ENCODE results near the gene KNOP1.
"Not testable (repeated sequence)": the region's sequence is repeated elsewhere in the genome, so short reads cannot be mapped to it uniquely, and the experiment has no call there.

KNOP1 gene

DNA sequence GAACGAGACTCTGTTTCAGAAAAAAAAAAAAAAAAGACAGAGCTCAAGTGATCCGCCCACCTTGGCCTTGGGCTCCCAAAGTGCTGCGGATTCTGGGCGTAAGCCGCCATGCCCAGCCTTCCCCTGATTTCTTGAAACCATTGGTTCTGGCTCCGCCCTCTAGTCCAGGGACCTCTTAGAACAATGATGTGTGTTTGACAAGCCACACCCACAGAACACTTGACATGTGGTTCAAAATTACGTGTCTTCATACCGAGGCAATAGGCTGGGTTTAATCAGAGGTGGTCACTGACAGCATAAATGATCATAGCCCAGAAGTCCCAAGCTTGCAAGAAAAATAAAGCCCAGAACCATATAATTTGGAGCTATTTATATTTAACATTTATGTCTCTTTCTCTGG is 23.0 kb downstream of the KNOP1 start:
- FAIRE-seq (no peak), DNase-seq (ENCODE audit: insufficient read length, low spot score) (no peak)
- TF ChIP-seq POLR2A (IDR thresholded peaks at IDR 0.05; ENCODE audit: low read depth, low read length), result no peak

DNA sequence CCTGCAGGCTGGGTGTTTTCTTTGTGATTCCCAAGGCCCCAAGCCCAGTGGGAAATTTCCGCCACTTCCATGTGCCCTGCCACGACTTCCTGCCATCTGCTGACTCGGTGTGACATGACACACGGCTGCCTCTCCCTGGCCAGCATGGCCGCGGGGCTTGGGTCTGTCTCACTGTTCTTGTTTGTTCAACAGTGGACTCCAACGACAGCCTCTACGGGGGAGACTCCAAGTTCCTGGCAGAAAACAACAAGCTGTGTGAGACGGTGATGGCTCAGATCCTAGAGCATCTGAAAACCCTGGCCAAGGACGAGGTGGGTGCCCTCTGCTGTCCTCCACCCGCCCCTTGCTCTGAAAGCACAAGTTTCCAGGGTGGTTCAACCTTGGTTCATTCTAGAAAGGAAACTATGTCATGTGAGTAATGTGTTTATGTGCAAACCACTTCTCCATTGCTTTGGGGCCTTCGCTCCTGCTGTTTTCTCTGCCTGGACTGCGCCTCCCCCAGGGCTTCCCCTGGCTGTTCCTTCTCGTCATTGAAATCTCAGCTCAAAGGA is 26.8 kb downstream of the KNOP1 start:
- no peak for DNase-seq (ENCODE audit: insufficient read length, low spot score)
- no peak for TF ChIP-seq POLR2A (IDR thresholded peaks at IDR 0.05; ENCODE audit: low read depth, low read length)

GRCh38 chr16:19690196-19690595 is 27.8 kb downstream of the KNOP1 start:
- no peak for TF ChIP-seq POLR2A (IDR thresholded peaks at IDR 0.05; ENCODE audit: low read depth, low read length)
- FAIRE-seq (no peak), DNase-seq (ENCODE audit: insufficient read length, low spot score) (no peak)

More for the DNA sequence above, 26.8 kb downstream of the KNOP1 start:
- FAIRE-seq, result no peak

- FAIRE-seq, result no peak
- TF ChIP-seq POLR2A (IDR thresholded peaks at IDR 0.05; ENCODE audit: low read depth, low read length), result no peak
- no peak for DNase-seq (ENCODE audit: insufficient read length, low spot score)
Measured at GRCh38 chr16:19689342-19689741, 28.7 kb downstream of the KNOP1 start.

- no peak for DNase-seq (ENCODE audit: insufficient read length, low spot score)
- TF ChIP-seq POLR2A (IDR thresholded peaks at IDR 0.05; ENCODE audit: low read depth, low read length), result no peak
- no peak for FAIRE-seq
Measured at GRCh38 chr16:19688396-19689024, 29.5 kb downstream of the KNOP1 start.

- no peak for DNase-seq (ENCODE audit: insufficient read length, low spot score)
- TF ChIP-seq POLR2A (IDR thresholded peaks at IDR 0.05; ENCODE audit: low read depth, low read length), result no peak
- no peak for FAIRE-seq
Measured at GRCh38 chr16:19687279-19687678, 30.7 kb downstream of the KNOP1 start.

DNA sequence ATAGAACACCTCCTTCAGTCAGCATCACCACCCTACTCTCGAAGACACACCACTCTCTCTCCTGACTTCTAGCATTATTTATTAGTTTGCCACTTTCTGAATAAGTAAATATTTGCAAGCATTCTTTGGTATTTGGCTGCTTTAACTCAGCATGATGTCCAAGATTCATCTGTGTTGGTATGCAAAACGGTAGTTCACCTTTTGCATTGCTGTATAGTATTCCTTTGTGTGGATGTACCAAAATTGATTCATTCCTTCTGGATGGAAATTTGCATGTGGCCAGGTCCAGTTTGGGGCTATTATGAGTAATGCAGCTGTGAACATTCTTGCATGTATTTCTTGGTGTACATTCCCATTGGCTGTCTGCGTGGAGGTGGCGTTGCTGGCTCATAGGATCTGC is 32.9 kb downstream of the KNOP1 start:
- FAIRE-seq (no peak), DNase-seq (ENCODE audit: insufficient read length, low spot score) (no peak)
- no peak for TF ChIP-seq POLR2A (IDR thresholded peaks at IDR 0.05; ENCODE audit: low read depth, low read length)

DNA sequence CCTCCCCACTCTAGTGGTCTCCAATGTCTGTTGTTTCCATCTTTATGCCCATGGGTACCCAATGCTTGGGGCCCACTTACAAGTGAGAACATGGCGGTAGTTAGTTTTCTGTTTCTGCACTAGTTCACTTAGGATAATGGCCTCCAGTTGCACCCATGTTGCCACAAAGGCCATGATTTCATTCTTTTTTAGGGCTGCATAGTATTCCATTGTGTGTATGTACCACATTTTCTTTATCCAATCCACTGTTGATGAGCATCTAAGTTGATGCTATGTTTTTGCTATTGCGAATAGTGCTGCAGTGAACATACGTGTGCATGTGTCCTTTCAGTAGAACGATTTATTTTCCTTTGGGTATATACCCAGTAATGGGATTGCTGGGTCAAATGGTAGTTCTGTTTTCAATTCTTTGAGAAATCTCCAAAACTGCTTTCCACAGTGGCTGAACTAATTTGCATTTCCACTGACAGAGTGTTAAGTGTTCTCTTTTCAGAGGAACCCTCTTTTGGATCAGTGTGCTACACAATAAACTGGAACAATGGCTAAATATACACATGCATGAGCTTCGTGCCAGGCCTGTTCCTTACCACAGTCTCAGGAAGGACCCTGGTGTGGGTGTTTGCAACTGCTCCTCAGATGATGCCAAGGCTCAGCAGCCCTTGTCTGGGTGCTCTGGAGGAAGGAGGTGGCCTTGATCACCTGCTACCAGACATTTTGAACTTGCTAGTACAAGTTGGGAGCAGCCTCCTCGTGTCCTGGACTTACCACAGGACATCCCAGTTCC is 34.4 kb downstream of the KNOP1 start:
- no peak for TF ChIP-seq POLR2A (IDR thresholded peaks at IDR 0.05; ENCODE audit: low read depth, low read length)
- DNase-seq (ENCODE audit: insufficient read length, low spot score) (no peak), FAIRE-seq (no peak)

GRCh38 chr16:19681637-19682036 is 36.4 kb downstream of the KNOP1 start:
- FAIRE-seq (no peak), DNase-seq (ENCODE audit: insufficient read length, low spot score) (no peak)
- TF ChIP-seq POLR2A (IDR thresholded peaks at IDR 0.05; ENCODE audit: low read depth, low read length), result no peak

DNA sequence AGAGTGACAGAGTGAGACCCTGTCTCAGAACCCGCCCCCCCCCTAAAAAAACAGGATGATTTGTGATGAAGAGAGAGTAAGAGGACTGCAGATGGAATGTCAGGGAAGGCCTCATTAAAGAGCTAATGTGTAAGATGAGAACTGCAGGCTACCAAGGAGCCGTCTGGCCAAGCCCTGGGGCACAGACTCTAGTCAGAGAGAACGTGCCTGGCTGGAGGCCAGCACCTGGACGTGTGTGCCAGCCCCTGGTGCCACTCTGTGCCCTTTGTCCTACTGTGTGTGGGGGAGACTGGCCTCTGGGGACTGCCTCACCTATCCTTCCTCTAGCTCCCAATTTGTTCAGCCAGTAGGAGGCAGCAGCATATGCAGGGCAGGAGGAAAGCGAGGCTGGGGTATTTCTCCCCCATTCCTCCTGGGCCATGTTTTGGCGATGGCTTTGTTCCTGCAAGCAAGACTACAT is 37.1 kb downstream of the KNOP1 start:
- DNase-seq (ENCODE audit: insufficient read length, low spot score), result no peak
- no peak for TF ChIP-seq POLR2A (IDR thresholded peaks at IDR 0.05; ENCODE audit: low read depth, low read length)
- FAIRE-seq, result no peak

DNA sequence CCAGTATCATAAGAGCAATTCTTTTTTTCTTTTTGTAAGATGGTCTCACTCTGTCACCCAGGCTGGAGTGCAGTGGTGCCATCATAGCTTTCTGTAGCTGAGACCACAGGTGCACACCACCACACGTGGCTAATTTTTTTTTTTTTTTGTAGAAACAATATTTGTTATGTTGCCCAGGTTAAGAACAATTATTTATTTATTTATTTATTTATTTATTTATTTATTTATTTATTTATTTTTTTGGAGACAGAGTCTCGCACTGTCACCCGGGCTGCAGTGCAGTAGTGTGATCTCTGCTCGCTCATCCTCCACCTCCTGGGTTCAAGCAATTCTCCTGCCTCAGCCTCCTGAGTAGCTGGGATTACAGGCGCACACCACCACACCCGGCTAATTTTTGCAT is 38.7 kb downstream of the KNOP1 start:
- not testable (repeated sequence) for FAIRE-seq; DNase-seq (ENCODE audit: insufficient read length, low spot score)

- DNase-seq (ENCODE audit: insufficient read length, low spot score), result no peak
- no peak for FAIRE-seq
- no peak for TF ChIP-seq POLR2A (IDR thresholded peaks at IDR 0.05; ENCODE audit: low read depth, low read length)
Measured at GRCh38 chr16:19678804-19679203, 39.2 kb downstream of the KNOP1 start.

- no peak for TF ChIP-seq POLR2A (IDR thresholded peaks at IDR 0.05; ENCODE audit: low read depth, low read length)
- DNase-seq (ENCODE audit: insufficient read length, low spot score), result no peak
- FAIRE-seq, result no peak
Measured at GRCh38 chr16:19677402-19677801, 40.6 kb downstream of the KNOP1 start.

DNA sequence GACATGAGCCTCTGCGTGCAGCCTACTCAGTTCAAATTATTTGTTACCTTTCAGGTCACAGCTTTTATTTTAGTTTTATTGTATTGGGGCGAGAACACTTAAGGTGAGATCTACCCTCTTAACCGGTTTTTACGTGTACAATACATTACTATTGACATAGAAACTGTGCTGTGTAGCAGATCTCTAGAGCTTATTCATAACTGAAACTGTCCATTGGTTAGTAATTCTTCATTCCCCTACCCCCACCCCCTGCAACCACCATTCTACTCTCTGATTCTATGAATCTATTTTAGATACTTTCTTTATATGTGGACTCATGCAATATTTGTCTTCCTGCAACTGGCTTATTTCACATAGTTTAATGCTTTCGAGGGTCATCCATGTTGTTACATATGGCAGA is 43.5 kb downstream of the KNOP1 start:
- DNase-seq (ENCODE audit: insufficient read length, low spot score) (no peak), FAIRE-seq (no peak)
- TF ChIP-seq POLR2A (IDR thresholded peaks at IDR 0.05; ENCODE audit: low read depth, low read length), result no peak

- DNase-seq (ENCODE audit: insufficient read length, low spot score), result no peak
- peak; percentile 33 for FAIRE-seq
- TF ChIP-seq POLR2A (IDR thresholded peaks at IDR 0.05; ENCODE audit: low read depth, low read length), result no peak
Measured at GRCh38 chr16:19672378-19672777, 45.6 kb downstream of the KNOP1 start.
